Liver (tissue), 9 donors: ENCODE data around the gene CASQ2. TPM values are rescaled to one million over a fixed set of nuclear protein-coding genes. Genes with fewer than 3 reads are reported as not detected.

ENCODE experiments used
- DNase-seq: peaks from one replicate; pipeline ENCODE4 v3.0.0-alpha.2; 2017; ENCODE audit warnings: low spot score
- H3K27ac ChIP-seq, 2 donors: one replicate each; pipeline ENCODE4 v1.7.0; 2013; ENCODE audit warnings: inconsistent platforms in 2 of 2, low read length in 2 of 2, control low read depth in 1 of 2, low read depth in 1 of 2, mild to moderate bottlenecking in 1 of 2
- H3K27me3 ChIP-seq, 4 donors: one replicate each; pipeline versions ENCODE4 v1.6.1 to v1.7.0; 2013; ENCODE audit warnings: low read length in 3 of 4, inconsistent platforms in 1 of 4, mild to moderate bottlenecking in 1 of 4, moderate library complexity in 1 of 4; ENCODE audit not compliant: control insufficient read depth in 4 of 4, insufficient read depth in 4 of 4
- H3K36me3 ChIP-seq, 4 donors: one replicate each; pipeline versions ENCODE4 v1.6.1 to v1.7.0; 2013; ENCODE audit warnings: low read length in 3 of 4, mild to moderate bottlenecking in 3 of 4, low read depth in 1 of 4, moderate library complexity in 1 of 4; ENCODE audit not compliant: control insufficient read depth in 4 of 4, insufficient read depth in 3 of 4
- H3K4me1 ChIP-seq, 4 donors: one replicate each; pipeline versions ENCODE4 v1.6.1 to v1.7.0; 2013; ENCODE audit warnings: low read length in 3 of 4, mild to moderate bottlenecking in 3 of 4, moderate library complexity in 1 of 4; ENCODE audit not compliant: control insufficient read depth in 4 of 4, insufficient read depth in 4 of 4
- H3K4me3 ChIP-seq, 3 donors: one replicate each; pipeline versions ENCODE4 v1.6.1 to v1.7.0; 2013; ENCODE audit warnings: low read length in 3 of 3, control low read depth in 1 of 3, low read depth in 1 of 3, mild to moderate bottlenecking in 1 of 3
- H3K9ac ChIP-seq, 2 donors: one replicate each; pipeline ENCODE4 v1.7.0; 2013; ENCODE audit warnings: low read length in 2 of 2, mild to moderate bottlenecking in 2 of 2, moderate library complexity in 2 of 2, control low read depth in 1 of 2, low read depth in 1 of 2
- H3K9me3 ChIP-seq, 4 donors: one replicate each; pipeline versions ENCODE4 v1.6.1 to v1.7.0; 2013; ENCODE audit warnings: low read length in 3 of 4; ENCODE audit not compliant: control insufficient read depth in 4 of 4
- ATF3 ChIP-seq: IDR thresholded peaks from 2 replicates; pipeline ENCODE4 v1.6.1; 2016; ENCODE audit warnings: antibody characterized with exemption
- EGR1 ChIP-seq, 2 donors: IDR thresholded peaks; 2 replicates each; pipeline ENCODE4 v1.6.1; 2016 to 2018; ENCODE audit warnings: antibody characterized with exemption in 2 of 2, low read depth in 2 of 2
- FOXA1 ChIP-seq: IDR thresholded peaks from 2 replicates; pipeline ENCODE4 v1.6.1; 2016; ENCODE audit warnings: antibody characterized with exemption
- FOXA2 ChIP-seq: IDR thresholded peaks from 2 replicates; pipeline ENCODE4 v1.6.1; 2016; ENCODE audit warnings: antibody characterized with exemption
- GABPA ChIP-seq, 2 donors: IDR thresholded peaks in 1 of 2; conservative IDR thresholded peaks in 1 of 2; 2 replicates each; pipeline ENCODE4 v1.6.1; 2016; ENCODE audit warnings: antibody characterized with exemption in 2 of 2, mild to moderate bottlenecking in 1 of 2, moderate library complexity in 1 of 2
- HNF4A ChIP-seq, 2 donors: conservative IDR thresholded peaks; 2 replicates each; pipeline ENCODE4 v1.6.1; 2016; ENCODE audit warnings: antibody characterized with exemption in 2 of 2, mild to moderate bottlenecking in 2 of 2
- HNF4G ChIP-seq: IDR thresholded peaks from 2 replicates; pipeline ENCODE4 v1.6.1; 2016; ENCODE audit warnings: antibody characterized with exemption
- JUND ChIP-seq, 2 donors: IDR thresholded peaks; 2 replicates each; pipeline ENCODE4 v1.6.1; 2016; ENCODE audit warnings: antibody characterized with exemption in 2 of 2
- MAX ChIP-seq: IDR thresholded peaks from 2 replicates; pipeline ENCODE4 v1.6.1; 2016; ENCODE audit warnings: antibody characterized with exemption
- NR2F2 ChIP-seq: IDR thresholded peaks from 2 replicates; pipeline ENCODE4 v1.6.1; 2016; ENCODE audit warnings: antibody characterized with exemption
- RAD21 ChIP-seq, 2 donors: IDR thresholded peaks; 2 replicates each; pipeline ENCODE4 v1.6.1; 2016; ENCODE audit warnings: antibody characterized with exemption in 2 of 2, mild to moderate bottlenecking in 2 of 2
- REST ChIP-seq: IDR thresholded peaks from 2 replicates; pipeline ENCODE4 v1.6.1; 2016; ENCODE audit warnings: antibody characterized with exemption, mild to moderate bottlenecking
- RXRA ChIP-seq, 2 donors: IDR thresholded peaks; 2 replicates each; pipeline ENCODE4 v1.6.1; 2017 to 2018; ENCODE audit warnings: antibody characterized with exemption in 2 of 2, mild to moderate bottlenecking in 1 of 2
- SP1 ChIP-seq: IDR thresholded peaks from 2 replicates; pipeline ENCODE4 v1.6.1; 2018; ENCODE audit warnings: antibody characterized with exemption, mild to moderate bottlenecking
- TAF1 ChIP-seq: conservative IDR thresholded peaks from 2 replicates; pipeline ENCODE4 v1.6.1; 2016; ENCODE audit warnings: antibody characterized with exemption, mild to moderate bottlenecking
- YY1 ChIP-seq: IDR thresholded peaks from 2 replicates; pipeline ENCODE4 v1.6.1; 2016; ENCODE audit warnings: antibody characterized with exemption, mild to moderate bottlenecking
- ZBTB33 ChIP-seq: IDR thresholded peaks from 2 replicates; pipeline ENCODE4 v1.6.1; 2016; ENCODE audit warnings: antibody characterized with exemption
- WGBS: extraction: QIAGEN DNeasy Blood & Tissue Kit; methylation state at CpG from one replicate; pipeline ENCODE4 v1.1.7; 2013; 5-methylcytosine and 5-hydroxymethylcytosine counted together
- polyA plus RNA-seq, 2 donors: library from polyadenylated mRNA; stranded (reverse) in 1 of 2; unstranded in 1 of 2; fragments of 200-250 nt in 1 of 2; fragments of >200 nt in 1 of 2; fragmentation: Nextera tagmentation in 1 of 2; extraction: Ambion mirVana in 1 of 2; gene quantifications; one replicate each; pipeline versions ENCODE4 v1.2.1 to v1.2.3, GENCODE V29; 2013 to 2015
- total RNA-seq, 2 donors: library from RNA; depleted of rRNA; stranded (reverse); fragments of >200 nt; gene quantifications; one replicate each; pipeline ENCODE4 v1.2.3, GENCODE V29; 2014
- TF ChIP-seq, protein P1 (sequence below): fragments of 150-350 bp; IDR thresholded peaks from 2 replicates; pipeline ENCODE4 v1.5.1; 2017; ENCODE audit warnings: improper control_type of control experiment, low read depth, low read length; ENCODE audit not compliant: missing input control
- donor health status: healthy.
- donor health status: healthy.
- donor health status: healthy.
- donor health status: healthy.
- donor health status: healthy.

The CASQ2 gene
- total and polyA plus RNA-seq, 4 donors = 0.33 to 1.1 TPM; not detected in 2

DNA sequence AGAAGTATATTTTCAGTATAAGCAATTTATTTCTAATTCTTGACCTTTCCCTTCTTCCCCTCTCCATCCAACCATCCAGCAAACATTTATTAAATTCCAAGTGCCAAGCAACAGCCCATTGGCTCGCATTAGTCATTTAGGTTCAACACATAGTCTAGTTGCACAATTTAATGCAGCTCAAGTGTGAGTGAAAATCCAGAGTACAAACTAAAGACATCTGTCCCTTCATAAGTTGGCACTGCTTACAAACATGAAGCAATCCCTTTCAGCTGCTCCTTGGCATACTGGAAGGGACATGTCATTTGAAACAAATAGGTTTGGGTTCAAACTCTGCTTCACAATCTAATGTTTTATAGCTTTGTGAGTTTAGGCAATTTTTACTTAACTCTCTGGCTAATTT lies 10.7 kb downstream of the CASQ2 start (continued):
- TF ChIP-seq NR2F2 = no peak

DNA sequence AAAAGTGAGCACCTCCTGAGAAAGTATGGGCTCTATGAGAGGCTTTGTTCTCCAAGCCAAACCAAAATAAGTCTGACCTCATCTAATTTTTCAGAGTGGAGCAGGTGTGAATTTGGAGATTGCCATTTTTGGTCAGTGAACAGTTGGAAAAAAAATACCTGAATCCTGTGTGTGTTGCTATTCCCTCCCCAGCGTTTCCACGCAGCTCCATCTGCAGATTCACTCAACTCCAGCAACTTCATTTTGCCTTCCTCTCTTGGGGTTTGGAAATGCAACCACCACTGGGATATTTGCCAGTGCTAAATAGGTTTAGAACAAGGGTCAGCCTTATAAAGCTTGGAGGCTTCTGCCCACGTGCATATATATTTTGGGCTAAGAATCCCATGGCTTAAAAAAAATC lies 11.2 kb downstream of the CASQ2 start:
- H3K9me3 ChIP-seq = peaks cover 0 to 2% (median under 1%) of the 10 kb centered on the region in 4 donors
- TF ChIP-seq EGR1 (IDR thresholded peaks at IDR 0.05; ENCODE audit: low read depth in 2 of 2) (no peak), YY1 (no peak), ATF3 (no peak), SP1 (no peak), NR2F2 (no peak), FOXA2 (no peak), FOXA1 (no peak), RXRA (IDR thresholded peaks at IDR 0.05) (no peak), JUND (IDR thresholded peaks at IDR 0.05) (no peak), HNF4A (conservative IDR thresholded peaks at IDR 0.05) (no peak), MAX (no peak), ZBTB33 (no peak), RAD21 (IDR thresholded peaks at IDR 0.05) (no peak), TAF1 (no peak), GABPA (IDR thresholded peaks at IDR 0.05 in 1 of 2, conservative IDR thresholded peaks at IDR 0.05 in 1 of 2) (no peak), HNF4G (no peak), REST (no peak)
- TF ChIP-seq, protein P1, sequence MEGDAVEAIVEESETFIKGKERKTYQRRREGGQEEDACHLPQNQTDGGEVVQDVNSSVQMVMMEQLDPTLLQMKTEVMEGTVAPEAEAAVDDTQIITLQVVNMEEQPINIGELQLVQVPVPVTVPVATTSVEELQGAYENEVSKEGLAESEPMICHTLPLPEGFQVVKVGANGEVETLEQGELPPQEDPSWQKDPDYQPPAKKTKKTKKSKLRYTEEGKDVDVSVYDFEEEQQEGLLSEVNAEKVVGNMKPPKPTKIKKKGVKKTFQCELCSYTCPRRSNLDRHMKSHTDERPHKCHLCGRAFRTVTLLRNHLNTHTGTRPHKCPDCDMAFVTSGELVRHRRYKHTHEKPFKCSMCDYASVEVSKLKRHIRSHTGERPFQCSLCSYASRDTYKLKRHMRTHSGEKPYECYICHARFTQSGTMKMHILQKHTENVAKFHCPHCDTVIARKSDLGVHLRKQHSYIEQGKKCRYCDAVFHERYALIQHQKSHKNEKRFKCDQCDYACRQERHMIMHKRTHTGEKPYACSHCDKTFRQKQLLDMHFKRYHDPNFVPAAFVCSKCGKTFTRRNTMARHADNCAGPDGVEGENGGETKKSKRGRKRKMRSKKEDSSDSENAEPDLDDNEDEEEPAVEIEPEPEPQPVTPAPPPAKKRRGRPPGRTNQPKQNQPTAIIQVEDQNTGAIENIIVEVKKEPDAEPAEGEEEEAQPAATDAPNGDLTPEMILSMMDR = no peak
- no peak for DNase-seq
- no peak overlapping the region for H3K27ac ChIP-seq
- 68% methylated on average over 3 of the region's 3 CpGs for WGBS
- no peak overlapping the region for H3K4me3 ChIP-seq
- H3K9ac ChIP-seq = no peak overlapping the region
- H3K36me3 ChIP-seq = no peaks in the 10 kb centered on the region
- H3K4me1 ChIP-seq = peaks cover 0 to 3% (median 0%) of the 10 kb centered on the region in 4 donors
- H3K27me3 ChIP-seq = no peaks in the 10 kb centered on the region
